GM19025 (cell line): ENCODE measurements around the gene DDX47.

Experiments
- ATAC-seq: cut with Tn5 transposase; IDR thresholded peaks from one replicate; pipeline ENCODE4 v1.9.1; 2021; ENCODE audit warnings: mild to moderate bottlenecking, low read depth, moderate library complexity; ENCODE audit not compliant: unreplicated experiment

DDX47 gene

GRCh38 chr12:12813120-12814101, at the start of gene DDX47:
Gene DDX47, plus strand, starts transcription at chr12:12813346. Its CDS starts 22 bp downstream, at chr12:12813368.
- ATAC-seq = peak; percentile 75

- ATAC-seq = no peak
Observed at GRCh38 chr12:12764824-12765223, 48.3 kb upstream of the DDX47 start.

GRCh38 chr12:12770262-12770661, 42.9 kb upstream of the DDX47 start:
- no peak for ATAC-seq

- ATAC-seq = no peak
Observed at GRCh38 chr12:12774791-12775190, 38.4 kb upstream of the DDX47 start.

GRCh38 chr12:12776261-12776660, 36.9 kb upstream of the DDX47 start:
- ATAC-seq = no peak

- no peak for ATAC-seq
Observed at GRCh38 chr12:12777092-12777491, 36.1 kb upstream of the DDX47 start.

- ATAC-seq = no peak
Observed at GRCh38 chr12:12779007-12779406, 34.1 kb upstream of the DDX47 start.

- no peak for ATAC-seq
Observed at GRCh38 chr12:12779529-12779928, 33.6 kb upstream of the DDX47 start.

GRCh38 chr12:12784116-12784515, 29.0 kb upstream of the DDX47 start:
- no peak for ATAC-seq

- no peak for ATAC-seq
Observed at GRCh38 chr12:12784911-12785814, 28.0 kb upstream of the DDX47 start, which contains the start of gene APOLD1. Gene APOLD1, plus strand, starts transcription at chr12:12785659. Its CDS starts 33 bp downstream, at chr12:12785692.

GRCh38 chr12:12786351-12786705, 26.8 kb upstream of the DDX47 start:
- no peak for ATAC-seq

GRCh38 chr12:12786706-12787601, 26.2 kb upstream of the DDX47 start:
- peak; percentile 93 for ATAC-seq

GRCh38 chr12:12788131-12788530, 25.0 kb upstream of the DDX47 start:
- no peak for ATAC-seq

GRCh38 chr12:12788675-12789368, 24.3 kb upstream of the DDX47 start:
- ATAC-seq = no peak

GRCh38 chr12:12790956-12791355, 22.2 kb upstream of the DDX47 start:
- ATAC-seq = no peak

- no peak for ATAC-seq
Observed at GRCh38 chr12:12791756-12792369, 21.3 kb upstream of the DDX47 start.

- ATAC-seq = no peak
Observed at GRCh38 chr12:12792421-12792820, 20.7 kb upstream of the DDX47 start.

GRCh38 chr12:12794686-12795085, 18.5 kb upstream of the DDX47 start:
- no peak for ATAC-seq

GRCh38 chr12:12796171-12796570, 17.0 kb upstream of the DDX47 start:
- ATAC-seq = no peak
